OCI-LY7 (cell line): ENCODE results near the gene SRPRA. TPM values are rescaled to one million over a fixed set of nuclear protein-coding genes. Genes with fewer than 3 reads are reported as not detected.

Experiments
- BruUV-seq: library from RNA; stranded (reverse); fragments of 400-500 nt; replicated peaks from 2 replicates; lab custom pipeline; 2021; lab: Mats Ljungman, UMichigan
- CTCF ChIA-PET: fragments of 300-600 bp; sonication (Branson Sonifier 250); formaldehyde crosslinking; loops from one replicate; lab custom pipeline; 2022; ENCODE audit warnings: antibody characterized with exemption; ENCODE audit not compliant: unreplicated experiment; lab: Charles Lee
- POLR2A ChIA-PET: fragments of 300-600 bp; sonication (Branson Sonifier 250); formaldehyde crosslinking; loops from one replicate; lab custom pipeline; 2022; ENCODE audit warnings: antibody characterized with exemption; lab: Charles Lee
- DNase-seq: peaks from one replicate; pipeline ENCODE4 v3.0.0-alpha.2; 2015; ENCODE audit warnings: low spot score
- H2AFZ ChIP-seq: fragments of 200-600 bp; sonication (generic), shearing (Covaris generic); 2 replicates; pipeline ENCODE4 v1.6.1; 2014; ENCODE audit warnings: mild to moderate bottlenecking, antibody characterized with exemption, low read length, moderate library complexity
- H3K27ac ChIP-seq: fragments of 200-600 bp; sonication (generic); 2 replicates; pipeline ENCODE4 v1.5.1; 2014; ENCODE audit warnings: mixed run types, low read depth, mild to moderate bottlenecking, moderate library complexity, low read length, inconsistent platforms; ENCODE audit not compliant: poor library complexity, severe bottlenecking
- H3K36me3 ChIP-seq: fragments of 200-600 bp; sonication (generic); 2 replicates; pipeline ENCODE4 v1.6.1; 2014; ENCODE audit warnings: mild to moderate bottlenecking, antibody characterized with exemption, low read length, moderate library complexity, mixed read lengths; ENCODE audit not compliant: insufficient read depth
- H3K4me1 ChIP-seq: fragments of 200-600 bp; sonication (generic); 2 replicates; pipeline ENCODE4 v1.5.1; 2014; ENCODE audit warnings: mild to moderate bottlenecking, low read length; ENCODE audit not compliant: insufficient read depth, poor library complexity, severe bottlenecking
- H3K4me2 ChIP-seq: fragments of 200-600 bp; sonication (generic); 2 replicates; pipeline ENCODE4 v1.6.1; 2014; ENCODE audit warnings: mild to moderate bottlenecking, low read length
- H3K4me3 ChIP-seq: fragments of 200-600 bp; sonication (generic); 2 replicates; pipeline ENCODE4 v1.5.1; 2014; ENCODE audit warnings: mild to moderate bottlenecking, low read depth, low read length; ENCODE audit not compliant: poor library complexity, severe bottlenecking
- H3K79me2 ChIP-seq: fragments of 200-600 bp; sonication (generic); 2 replicates; pipeline ENCODE4 v1.6.1; 2016; ENCODE audit warnings: low read depth, mild to moderate bottlenecking, low read length, moderate library complexity, mixed read lengths; ENCODE audit not compliant: insufficient read depth
- H3K9me2 ChIP-seq: fragments of 200-600 bp; sonication (generic); 2 replicates; pipeline ENCODE4 v1.6.1; 2016; ENCODE audit warnings: mild to moderate bottlenecking, low read length, mixed read lengths; ENCODE audit not compliant: insufficient read depth
- H3K9me3 ChIP-seq: fragments of 200-600 bp; sonication (generic); 2 replicates; pipeline ENCODE4 v1.6.1; 2014; ENCODE audit warnings: mild to moderate bottlenecking, mixed run types, low read length, mixed read lengths
- H4K20me1 ChIP-seq: fragments of 200-600 bp; sonication (generic); 2 replicates; pipeline ENCODE4 v1.6.1; 2014; ENCODE audit warnings: mild to moderate bottlenecking, antibody characterized with exemption, low read length, moderate library complexity, mixed read lengths; ENCODE audit not compliant: insufficient read depth
- EZH2phosphoT487 ChIP-seq: fragments of 200-600 bp; sonication (generic); IDR thresholded peaks from 2 replicates; pipeline ENCODE4 v1.6.1; 2018; ENCODE audit warnings: low read depth, borderline replicate concordance, mild to moderate bottlenecking, mixed run types, antibody characterized with exemption, low read length, moderate library complexity, mixed read lengths
- intact Hi-C: fragments of 100-400 bp; cut with micrococcal nuclease; formaldehyde crosslinking; loops from one replicate; pipeline ENCODE4 v1.10.0; 2022; ENCODE audit not compliant: unreplicated experiment
- total RNA-seq, 2 experiments: library from RNA; depleted of rRNA in 1 of 2; stranded (reverse); fragments of >200 nt in 1 of 2; shearing (Covaris generic) in 1 of 2; gene quantifications; 2 replicates each; pipeline ENCODE4 v1.2.3, GENCODE V29; 2014 to 2022
- TF ChIP-seq, protein P1 (sequence below): fragments of 200-600 bp; sonication (generic); conservative IDR thresholded peaks from 2 replicates; pipeline ENCODE4 v1.5.1; 2014; ENCODE audit warnings: mild to moderate bottlenecking, antibody characterized with exemption, low read length, moderate library complexity, mixed read lengths

The SRPRA gene
- total RNA-seq, 2 experiments from 2014 or later: 62.9 to 100 TPM

DNA sequence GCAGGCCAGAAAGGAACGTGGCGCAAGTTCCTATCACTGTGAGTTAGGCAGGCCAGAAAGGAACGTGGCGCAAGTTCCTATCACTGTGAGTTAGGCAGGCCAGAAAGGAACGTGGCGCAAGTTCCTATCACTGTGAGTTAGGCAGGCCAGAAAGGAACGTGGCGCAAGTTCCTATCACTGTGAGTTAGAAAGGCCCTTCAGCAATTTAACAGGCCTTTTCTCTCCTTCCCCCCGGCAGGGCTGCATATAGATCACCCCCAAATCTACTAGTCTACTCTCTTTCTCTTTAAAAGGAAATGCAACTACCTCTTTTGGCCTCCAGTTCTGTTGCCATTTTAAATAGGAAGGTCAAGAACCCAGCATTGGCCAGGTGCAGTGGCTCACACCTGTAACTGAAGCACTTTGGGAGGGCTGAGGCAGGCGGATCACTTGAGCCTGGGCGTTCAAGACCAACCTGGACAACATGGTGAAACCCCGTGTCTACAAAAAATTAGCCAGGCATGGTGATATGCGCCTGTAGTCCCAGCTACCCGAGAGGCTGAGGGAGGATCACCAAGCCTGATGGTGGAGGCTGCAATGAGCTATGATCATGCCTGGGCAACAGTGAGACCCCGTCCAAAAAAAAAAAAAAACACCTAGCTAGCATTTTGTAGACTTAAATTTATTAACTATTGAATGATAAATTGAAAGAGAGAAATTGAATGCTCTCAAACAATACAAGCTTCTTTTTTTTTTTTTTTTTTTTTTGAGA is 42.2 kb downstream of the SRPRA start:
- Histone ChIP-seq H3K79me2 (peaks cover 29% of the 10 kb centered on the region; the same call in 1 of the 2 replicates), H2AFZ (no peak overlapping the region), H4K20me1 (no peaks in the 10 kb centered on the region), H3K4me3 (no peak overlapping the region), H3K9me3 (peaks cover 55% of the 10 kb centered on the region), H3K4me2 (no peak overlapping the region), H3K27ac (no peak overlapping the region), H3K9me2 (no peaks in the 10 kb centered on the region), H3K36me3 (peaks cover 47% of the 10 kb centered on the region), H3K4me1 (no peaks in the 10 kb centered on the region)
- BruUV-seq: no TSS peak
- TF ChIP-seq EZH2phosphoT487: no peak
- TF ChIP-seq, protein P1, sequence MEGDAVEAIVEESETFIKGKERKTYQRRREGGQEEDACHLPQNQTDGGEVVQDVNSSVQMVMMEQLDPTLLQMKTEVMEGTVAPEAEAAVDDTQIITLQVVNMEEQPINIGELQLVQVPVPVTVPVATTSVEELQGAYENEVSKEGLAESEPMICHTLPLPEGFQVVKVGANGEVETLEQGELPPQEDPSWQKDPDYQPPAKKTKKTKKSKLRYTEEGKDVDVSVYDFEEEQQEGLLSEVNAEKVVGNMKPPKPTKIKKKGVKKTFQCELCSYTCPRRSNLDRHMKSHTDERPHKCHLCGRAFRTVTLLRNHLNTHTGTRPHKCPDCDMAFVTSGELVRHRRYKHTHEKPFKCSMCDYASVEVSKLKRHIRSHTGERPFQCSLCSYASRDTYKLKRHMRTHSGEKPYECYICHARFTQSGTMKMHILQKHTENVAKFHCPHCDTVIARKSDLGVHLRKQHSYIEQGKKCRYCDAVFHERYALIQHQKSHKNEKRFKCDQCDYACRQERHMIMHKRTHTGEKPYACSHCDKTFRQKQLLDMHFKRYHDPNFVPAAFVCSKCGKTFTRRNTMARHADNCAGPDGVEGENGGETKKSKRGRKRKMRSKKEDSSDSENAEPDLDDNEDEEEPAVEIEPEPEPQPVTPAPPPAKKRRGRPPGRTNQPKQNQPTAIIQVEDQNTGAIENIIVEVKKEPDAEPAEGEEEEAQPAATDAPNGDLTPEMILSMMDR: no peak
- DNase-seq: peak; percentile 7
- ChIA-PET POLR2A (interaction anchor here (0.6 to 0.7 kb wide), 3 partner anchors 346 to 1905 kb away, joined by 3 to 4 read pairs (median 3); no protein-coding TSS in a partner anchor), CTCF (no interaction called here)
- intact Hi-C loops: no loop called here

DNA sequence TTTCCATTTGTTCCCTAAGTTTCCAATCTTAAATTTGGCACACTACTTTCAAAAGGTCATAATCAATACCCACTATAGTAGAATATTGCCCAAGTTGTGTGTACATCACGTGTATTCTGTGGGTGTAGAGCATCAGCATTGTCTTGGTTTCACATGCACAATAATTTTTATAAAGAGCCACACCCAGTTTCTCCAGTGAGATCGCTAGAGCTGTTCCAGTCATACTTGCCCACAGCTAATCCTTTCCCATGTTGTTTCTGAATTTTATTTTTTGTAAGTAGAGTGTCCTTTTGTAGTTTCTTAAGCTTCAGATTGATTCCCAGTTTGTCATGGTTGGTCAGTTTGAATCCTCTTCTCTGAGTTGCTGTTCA is 43.4 kb downstream of the SRPRA start:
- peaks cover 55% of the 10 kb centered on the region for H3K9me3 ChIP-seq
- no peaks in the 10 kb centered on the region for H4K20me1 ChIP-seq
- peaks cover 38% of the 10 kb centered on the region; the same call in 1 of the 2 replicates for H3K79me2 ChIP-seq
- intact Hi-C loops: no loop called here
- H2AFZ ChIP-seq: no peak overlapping the region
- H3K4me1 ChIP-seq: no peaks in the 10 kb centered on the region
- H3K27ac ChIP-seq: no peak overlapping the region
- peaks cover 44% of the 10 kb centered on the region for H3K36me3 ChIP-seq
- H3K4me2 ChIP-seq: no peak overlapping the region
- DNase-seq: no peak
- no peak overlapping the region for H3K4me3 ChIP-seq
- no peak for TF ChIP-seq EZH2phosphoT487
- TF ChIP-seq, protein P1: no peak
- ChIA-PET POLR2A (interaction anchor here (0.6 kb wide), 1 partner anchor 55 kb away, joined by 6 read pairs; no protein-coding TSS in a partner anchor), CTCF (no interaction called here)
- H3K9me2 ChIP-seq: no peaks in the 10 kb centered on the region
- BruUV-seq: no TSS peak

DNA sequence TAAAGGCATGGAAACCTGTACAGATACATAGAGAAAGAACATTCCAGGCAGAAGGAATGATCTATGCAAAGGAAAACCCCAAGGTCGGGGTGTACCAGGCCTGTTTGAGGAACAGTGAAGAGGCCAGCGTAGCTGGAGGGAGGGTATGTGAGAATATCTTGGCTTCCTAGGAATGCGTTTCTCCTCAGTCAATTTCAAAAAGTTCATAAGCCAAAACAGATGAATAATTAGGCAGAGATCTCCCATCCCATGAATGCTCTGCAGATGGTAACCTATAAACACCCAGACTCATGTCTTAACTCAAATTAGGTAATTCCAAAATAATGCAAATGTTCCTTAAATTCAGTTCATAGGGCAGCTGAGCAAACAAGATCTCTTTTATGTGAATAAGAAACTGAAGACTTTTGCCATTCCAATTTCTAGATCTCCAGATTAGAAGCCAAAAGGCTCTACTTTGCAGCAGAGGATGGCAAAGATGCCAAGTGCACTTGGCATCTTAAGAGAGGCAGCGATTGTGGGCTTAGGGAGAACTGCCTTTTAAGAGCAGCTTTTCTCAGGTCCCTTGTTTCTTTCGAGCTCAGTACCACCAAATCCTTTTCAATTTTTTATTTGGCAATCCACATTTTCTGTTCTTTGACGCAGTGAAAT is 43.9 kb downstream of the SRPRA start:
- Histone ChIP-seq H2AFZ (no peak overlapping the region), H4K20me1 (no peaks in the 10 kb centered on the region), H3K79me2 (peaks cover 43% of the 10 kb centered on the region; the same call in 1 of the 2 replicates), H3K4me2 (no peak overlapping the region), H3K36me3 (peaks cover 39% of the 10 kb centered on the region), H3K27ac (no peak overlapping the region), H3K9me3 (peaks cover 55% of the 10 kb centered on the region), H3K4me1 (no peaks in the 10 kb centered on the region), H3K4me3 (no peak overlapping the region), H3K9me2 (no peaks in the 10 kb centered on the region)
- TF ChIP-seq EZH2phosphoT487: no peak
- TF ChIP-seq, protein P1: no peak
- DNase-seq: no peak
- intact Hi-C loops: no loop called here
- POLR2A ChIA-PET: interaction anchor here (0.6 kb wide), 1 partner anchor 55 kb away, joined by 6 read pairs; no protein-coding TSS in a partner anchor
- no TSS peak for BruUV-seq
- CTCF ChIA-PET: no interaction called here
